Inflammatory macrophage treated with lipopolysaccharide for 4 hours (primary cell): Measurements from ENCODE around the gene FSD1L.

ENCODE experiments used
- DNase-seq: peaks from one replicate; pipeline ENCODE4 v3.0.0-alpha.2; 2020

Gene FSD1L

GRCh38 chr9:105436783-105437182 is 11.1 kb upstream of the FSD1L start:
- DNase-seq, result no peak

- DNase-seq, result no peak
Observed at GRCh38 chr9:105437704-105438103, 10.1 kb upstream of the FSD1L start.

GRCh38 chr9:105438141-105438806 is 9.6 kb upstream of the FSD1L start:
- DNase-seq, result no peak

- DNase-seq, result peak; percentile 30
Observed at GRCh38 chr9:105439428-105439827, 8.4 kb upstream of the FSD1L start.

GRCh38 chr9:105441616-105442160 is 6.1 kb upstream of the FSD1L start:
- no peak for DNase-seq

- DNase-seq, result no peak
Observed at GRCh38 chr9:105443121-105443520, 4.7 kb upstream of the FSD1L start.

GRCh38 chr9:105444130-105444529 is 3.7 kb upstream of the FSD1L start:
- no peak for DNase-seq

GRCh38 chr9:105445203-105445881 is 2.5 kb upstream of the FSD1L start:
- DNase-seq, result no peak

GRCh38 chr9:105447386-105447813 is 434 bp upstream of the FSD1L start:
- DNase-seq, result no peak

GRCh38 chr9:105449081-105449480 is 1.2 kb downstream of the FSD1L start:
- DNase-seq, result no peak

- DNase-seq, result no peak
Observed at GRCh38 chr9:105452185-105452584, 4.4 kb downstream of the FSD1L start.

GRCh38 chr9:105455836-105456475 is 8.1 kb downstream of the FSD1L start:
- DNase-seq, result no peak

GRCh38 chr9:105457560-105458294 is 9.9 kb downstream of the FSD1L start:
- DNase-seq, result no peak

- no peak for DNase-seq
Observed at GRCh38 chr9:105458404-105458803, 10.6 kb downstream of the FSD1L start.

- DNase-seq, result no peak
Observed at GRCh38 chr9:105459336-105459735, 11.5 kb downstream of the FSD1L start.

- no peak for DNase-seq
Observed at GRCh38 chr9:105466898-105467455, 19.1 kb downstream of the FSD1L start.

GRCh38 chr9:105468875-105469274 is 21.0 kb downstream of the FSD1L start:
- no peak for DNase-seq

- DNase-seq, result no peak
Observed at GRCh38 chr9:105473221-105473620, 25.4 kb downstream of the FSD1L start.

- DNase-seq, result peak; percentile 29
Observed at GRCh38 chr9:105475302-105475701, 27.5 kb downstream of the FSD1L start.

- DNase-seq, result no peak
Observed at GRCh38 chr9:105479846-105480245, 32.0 kb downstream of the FSD1L start.

- DNase-seq, result no peak
Observed at GRCh38 chr9:105483618-105484017, 35.8 kb downstream of the FSD1L start.

GRCh38 chr9:105484226-105484625 is 36.4 kb downstream of the FSD1L start:
- no peak for DNase-seq

- peak; percentile 65 for DNase-seq
Observed at GRCh38 chr9:105485131-105485530, 37.3 kb downstream of the FSD1L start.
